OCI-LY7 (cell line): ENCODE data around the gene CCR7. TPM values are rescaled to one million over a fixed set of nuclear protein-coding genes. Genes with fewer than 3 reads are reported as not detected.

Experiments
- BruUV-seq: library from RNA; stranded (reverse); fragments of 400-500 nt; replicated peaks from 2 replicates; lab custom pipeline; 2021; lab: Mats Ljungman, UMichigan
- CTCF ChIA-PET: fragments of 300-600 bp; sonication (Branson Sonifier 250); formaldehyde crosslinking; loops from one replicate; lab custom pipeline; 2022; ENCODE audit warnings: antibody characterized with exemption; ENCODE audit not compliant: unreplicated experiment; lab: Charles Lee
- POLR2A ChIA-PET: fragments of 300-600 bp; sonication (Branson Sonifier 250); formaldehyde crosslinking; loops from one replicate; lab custom pipeline; 2022; ENCODE audit warnings: antibody characterized with exemption; lab: Charles Lee
- DNase-seq: peaks from one replicate; pipeline ENCODE4 v3.0.0-alpha.2; 2015; ENCODE audit warnings: low spot score
- H2AFZ ChIP-seq: fragments of 200-600 bp; sonication (generic), shearing (Covaris generic); 2 replicates; pipeline ENCODE4 v1.6.1; 2014; ENCODE audit warnings: mild to moderate bottlenecking, antibody characterized with exemption, low read length, moderate library complexity
- H3K27ac ChIP-seq: fragments of 200-600 bp; sonication (generic); 2 replicates; pipeline ENCODE4 v1.5.1; 2014; ENCODE audit warnings: mixed run types, low read depth, mild to moderate bottlenecking, moderate library complexity, low read length, inconsistent platforms; ENCODE audit not compliant: poor library complexity, severe bottlenecking
- H3K36me3 ChIP-seq: fragments of 200-600 bp; sonication (generic); 2 replicates; pipeline ENCODE4 v1.6.1; 2014; ENCODE audit warnings: mild to moderate bottlenecking, antibody characterized with exemption, low read length, moderate library complexity, mixed read lengths; ENCODE audit not compliant: insufficient read depth
- H3K4me1 ChIP-seq: fragments of 200-600 bp; sonication (generic); 2 replicates; pipeline ENCODE4 v1.5.1; 2014; ENCODE audit warnings: mild to moderate bottlenecking, low read length; ENCODE audit not compliant: insufficient read depth, poor library complexity, severe bottlenecking
- H3K4me2 ChIP-seq: fragments of 200-600 bp; sonication (generic); 2 replicates; pipeline ENCODE4 v1.6.1; 2014; ENCODE audit warnings: mild to moderate bottlenecking, low read length
- H3K4me3 ChIP-seq: fragments of 200-600 bp; sonication (generic); 2 replicates; pipeline ENCODE4 v1.5.1; 2014; ENCODE audit warnings: mild to moderate bottlenecking, low read depth, low read length; ENCODE audit not compliant: poor library complexity, severe bottlenecking
- H3K79me2 ChIP-seq: fragments of 200-600 bp; sonication (generic); 2 replicates; pipeline ENCODE4 v1.6.1; 2016; ENCODE audit warnings: low read depth, mild to moderate bottlenecking, low read length, moderate library complexity, mixed read lengths; ENCODE audit not compliant: insufficient read depth
- H3K9me2 ChIP-seq: fragments of 200-600 bp; sonication (generic); 2 replicates; pipeline ENCODE4 v1.6.1; 2016; ENCODE audit warnings: mild to moderate bottlenecking, low read length, mixed read lengths; ENCODE audit not compliant: insufficient read depth
- H3K9me3 ChIP-seq: fragments of 200-600 bp; sonication (generic); 2 replicates; pipeline ENCODE4 v1.6.1; 2014; ENCODE audit warnings: mild to moderate bottlenecking, mixed run types, low read length, mixed read lengths
- H4K20me1 ChIP-seq: fragments of 200-600 bp; sonication (generic); 2 replicates; pipeline ENCODE4 v1.6.1; 2014; ENCODE audit warnings: mild to moderate bottlenecking, antibody characterized with exemption, low read length, moderate library complexity, mixed read lengths; ENCODE audit not compliant: insufficient read depth
- CTCF ChIP-seq: fragments of 200-600 bp; sonication (generic); conservative IDR thresholded peaks from 2 replicates; pipeline ENCODE4 v1.5.1; 2014; ENCODE audit warnings: mild to moderate bottlenecking, antibody characterized with exemption, low read length, moderate library complexity, mixed read lengths
- EZH2phosphoT487 ChIP-seq: fragments of 200-600 bp; sonication (generic); IDR thresholded peaks from 2 replicates; pipeline ENCODE4 v1.6.1; 2018; ENCODE audit warnings: low read depth, borderline replicate concordance, mild to moderate bottlenecking, mixed run types, antibody characterized with exemption, low read length, moderate library complexity, mixed read lengths
- intact Hi-C: fragments of 100-400 bp; cut with micrococcal nuclease; formaldehyde crosslinking; loops from one replicate; pipeline ENCODE4 v1.10.0; 2022; ENCODE audit not compliant: unreplicated experiment
- total RNA-seq, 2 experiments: library from RNA; depleted of rRNA in 1 of 2; stranded (reverse); fragments of >200 nt in 1 of 2; shearing (Covaris generic) in 1 of 2; gene quantifications; 2 replicates each; pipeline ENCODE4 v1.2.3, GENCODE V29; 2014 to 2022

The CCR7 gene
- total RNA-seq, 2 experiments from 2014 or later: 0.48 to 2.3 TPM

- Histone ChIP-seq H3K9me2 (no peaks in the 10 kb centered on the region), H4K20me1 (no peaks in the 10 kb centered on the region), H3K4me1 (peaks cover 37% of the 10 kb centered on the region), H3K79me2 (no peaks in the 10 kb centered on the region), H3K36me3 (no peaks in the 10 kb centered on the region), H3K4me3 (no peak overlapping the region), H3K27ac (no peak overlapping the region), H3K9me3 (no peaks in the 10 kb centered on the region), H3K4me2 (no peak overlapping the region), H2AFZ (no peak overlapping the region)
- no peak for TF ChIP-seq EZH2phosphoT487
- TF ChIP-seq CTCF: no peak
- no peak for DNase-seq
- ChIA-PET POLR2A (no interaction called here), CTCF (no interaction called here)
- no TSS peak for BruUV-seq
- intact Hi-C loops: no loop called here
These were observed 47.3 kb downstream of the CCR7 start for GRCh38 chr17:40517981-40518380.

GRCh38 chr17:40517286-40517662 is 48.0 kb downstream of the CCR7 start:
- BruUV-seq: no TSS peak
- Histone ChIP-seq H3K4me1 (peaks cover 37% of the 10 kb centered on the region), H4K20me1 (no peaks in the 10 kb centered on the region), H3K36me3 (no peaks in the 10 kb centered on the region), H3K27ac (peak overlapping the region; percentile 79), H3K4me2 (peak overlapping the region; percentile 90), H3K79me2 (no peaks in the 10 kb centered on the region), H2AFZ (no peak overlapping the region; the same call in 1 of the 2 replicates), H3K9me2 (no peaks in the 10 kb centered on the region), H3K9me3 (no peaks in the 10 kb centered on the region), H3K4me3 (peak overlapping the region; percentile 55)
- peak; percentile 16 for DNase-seq
- no peak for TF ChIP-seq EZH2phosphoT487
- no peak for TF ChIP-seq CTCF
- CTCF ChIA-PET: interaction anchor here (1.0 kb wide), 1 partner anchor 101 kb away, joined by 3 read pairs; no protein-coding TSS in a partner anchor
- intact Hi-C loops: no loop called here
- POLR2A ChIA-PET: no interaction called here

- H3K79me2 ChIP-seq: no peaks in the 10 kb centered on the region
- no peaks in the 10 kb centered on the region for H3K9me2 ChIP-seq
- H3K4me3 ChIP-seq: peak overlapping the region; percentile 55
- H4K20me1 ChIP-seq: no peaks in the 10 kb centered on the region
- CTCF ChIA-PET: interaction anchor here (0.5 to 1.0 kb wide), 2 partner anchors 41 to 101 kb away, joined by 3 to 7 read pairs; no protein-coding TSS in a partner anchor
- BruUV-seq: no TSS peak
- DNase-seq: peak; percentile 90
- no peak overlapping the region; the same call in 1 of the 2 replicates for H2AFZ ChIP-seq
- peak overlapping the region; percentile 79 for H3K27ac ChIP-seq
- POLR2A ChIA-PET: no interaction called here
- H3K9me3 ChIP-seq: no peaks in the 10 kb centered on the region
- no peak for TF ChIP-seq EZH2phosphoT487
- TF ChIP-seq CTCF: no peak
- intact Hi-C loops: no loop called here
- H3K4me2 ChIP-seq: peak overlapping the region; percentile 90
- peaks cover 37% of the 10 kb centered on the region for H3K4me1 ChIP-seq
- no peaks in the 10 kb centered on the region for H3K36me3 ChIP-seq
These were observed 48.5 kb downstream of the CCR7 start for GRCh38 chr17:40516581-40517285.
